ENCODE measurements around the gene HELZ. TPM values are rescaled to one million over a fixed set of nuclear protein-coding genes. Genes with fewer than 3 reads are reported as not detected.

The HELZ gene
- total RNA-seq, 1 experiment from 2014 or later = 40.5 TPM

GRCh38 chr17:67055811-67056745 lies 188.9 kb downstream of the HELZ start (continued):
- no peak for TF ChIP-seq REST (IDR thresholded peaks at IDR 0.05; ENCODE audit: low read depth)
- no peak for TF ChIP-seq JUND (IDR thresholded peaks at IDR 0.05)
- no peak for TF ChIP-seq SIN3A (IDR thresholded peaks at IDR 0.05; ENCODE audit: low read depth)

DNA sequence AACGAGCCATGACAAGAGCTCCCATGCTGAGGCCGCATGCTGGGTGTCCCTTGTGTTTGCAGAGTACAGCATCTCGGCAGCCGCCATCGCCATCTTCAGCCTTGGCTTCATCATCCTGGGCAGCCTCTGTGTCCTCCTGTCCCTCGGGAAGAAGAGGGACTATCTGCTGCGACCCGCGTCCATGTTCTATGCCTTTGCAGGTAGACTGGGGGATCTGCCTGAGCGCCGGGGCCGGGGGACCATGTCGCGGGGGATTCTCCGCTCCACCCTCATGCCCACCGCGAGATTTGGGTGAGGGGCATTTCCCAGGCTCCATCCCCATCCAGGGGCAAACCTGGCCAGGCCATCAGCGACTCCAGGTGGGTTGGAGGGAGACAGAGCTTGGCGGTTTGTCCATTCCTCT lies 190.0 kb downstream of the HELZ start:
- no peaks in the 10 kb centered on the region for H3K27me3 ChIP-seq (ENCODE audit: insufficient read depth, low read length)
- H4K20me1 ChIP-seq (ENCODE audit: insufficient read depth) = no peaks in the 10 kb centered on the region
- no peak for TF ChIP-seq ZNF274 (IDR thresholded peaks at IDR 0.05; ENCODE audit: low read depth, low read length)
- TF ChIP-seq FOSL1 (IDR thresholded peaks at IDR 0.05; ENCODE audit: low read depth) = no peak
- no peak for TF ChIP-seq POLR2AphosphoS5 (IDR thresholded peaks at IDR 0.05; ENCODE audit: low read depth, low read length)
- TF ChIP-seq SRF (IDR thresholded peaks at IDR 0.05; ENCODE audit: low read depth) = no peak
- TF ChIP-seq, protein P1, sequence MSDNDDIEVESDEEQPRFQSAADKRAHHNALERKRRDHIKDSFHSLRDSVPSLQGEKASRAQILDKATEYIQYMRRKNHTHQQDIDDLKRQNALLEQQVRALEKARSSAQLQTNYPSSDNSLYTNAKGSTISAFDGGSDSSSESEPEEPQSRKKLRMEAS (IDR thresholded peaks at IDR 0.05) = no peak
- no peak for TF ChIP-seq EZH2 (IDR thresholded peaks at IDR 0.05)
- no peak for TF ChIP-seq JUND (IDR thresholded peaks at IDR 0.05)
- TF ChIP-seq, protein P2, sequence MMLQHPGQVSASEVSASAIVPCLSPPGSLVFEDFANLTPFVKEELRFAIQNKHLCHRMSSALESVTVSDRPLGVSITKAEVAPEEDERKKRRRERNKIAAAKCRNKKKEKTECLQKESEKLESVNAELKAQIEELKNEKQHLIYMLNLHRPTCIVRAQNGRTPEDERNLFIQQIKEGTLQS (IDR thresholded peaks at IDR 0.05) = no peak
- no peaks in the 10 kb centered on the region for H3K9me2 ChIP-seq (ENCODE audit: insufficient read depth)
- no TSS peak for BruUV-seq (replicated peaks)
- H3K9ac ChIP-seq (ENCODE audit: low read length) = no peak overlapping the region
- POLR2A ChIA-PET = no interaction called here
- H3K9me3 ChIP-seq (ENCODE audit: control insufficient read depth in 1 of 2, insufficient read depth in 1 of 2, low read depth in 1 of 2, low read length in 2 of 2) = no peaks in the 10 kb centered on the region
- intact Hi-C loops (cut with micrococcal nuclease) = no loop called here
- DNase-seq (ENCODE audit: low read depth, low spot score) (no peak), ATAC-seq (no peak)
- CTCF ChIA-PET = no interaction called here
- H2AFZ ChIP-seq (ENCODE audit: low read depth, low read length, poor library complexity, severe bottlenecking) = no peak overlapping the region
- H3K4me2 ChIP-seq (ENCODE audit: low read length) = no peak overlapping the region
- no peaks in the 10 kb centered on the region for H3K36me3 ChIP-seq (ENCODE audit: control insufficient read depth in 1 of 2, insufficient read depth in 2 of 2, low read length in 2 of 2)
- H3K4me1 ChIP-seq (ENCODE audit: control insufficient read depth in 1 of 2, insufficient read depth in 2 of 2, low read length in 2 of 2) = no peaks in the 10 kb centered on the region
- RAD21 ChIA-PET (ENCODE audit: low non-redundant PET in 1 of 2, low total read pairs in 2 of 2, uncharacterized antibody in 2 of 2, unreplicated experiment in 2 of 2) = no interaction called here
- no peak overlapping the region for H3K4me3 ChIP-seq (replicated peaks in 1 of 2; ENCODE audit: low read depth in 1 of 2, low read length in 2 of 2)
- no peak overlapping the region for H3K27ac ChIP-seq (ENCODE audit: low read depth, low read length)
- no peaks in the 10 kb centered on the region for H3K79me2 ChIP-seq (ENCODE audit: insufficient read depth, low read length)
